HG02840 (cell line): ENCODE data around the gene ODAD3.
"Not testable (repeated sequence)": the region's sequence is repeated elsewhere in the genome, so short reads cannot be mapped to it uniquely, and the experiment has no call there.

ENCODE experiments used
- ATAC-seq: cut with Tn5 transposase; IDR thresholded peaks from one replicate; pipeline ENCODE4 v1.9.1; 2021; ENCODE audit warnings: mild to moderate bottlenecking, moderate library complexity, moderate number of reproducible peaks; ENCODE audit not compliant: unreplicated experiment, low FRiP score

ODAD3 gene

GRCh38 chr19:11408591-11408990 lies 26.3 kb downstream of the ODAD3 start:
- ATAC-seq = no peak

- ATAC-seq = not testable (repeated sequence)
Measured at GRCh38 chr19:11406703-11407236, 28.2 kb downstream of the ODAD3 start.

GRCh38 chr19:11405846-11406643 lies 28.9 kb downstream of the ODAD3 start:
- ATAC-seq = no peak

- no peak for ATAC-seq
Measured at GRCh38 chr19:11404588-11405222, 30.2 kb downstream of the ODAD3 start.

GRCh38 chr19:11401808-11402543 lies 32.9 kb downstream of the ODAD3 start:
- ATAC-seq = no peak

- ATAC-seq = no peak
Measured at GRCh38 chr19:11400798-11401197, 34.1 kb downstream of the ODAD3 start.

- no peak for ATAC-seq
Measured at GRCh38 chr19:11399667-11400066, 35.3 kb downstream of the ODAD3 start.

GRCh38 chr19:11397089-11397610 lies 37.8 kb downstream of the ODAD3 start:
- ATAC-seq = no peak

- ATAC-seq = no peak
Measured at GRCh38 chr19:11390933-11391680, 43.8 kb downstream of the ODAD3 start.

- no peak for ATAC-seq
Measured at GRCh38 chr19:11390359-11390758, 44.6 kb downstream of the ODAD3 start.

- ATAC-seq = no peak
Measured at GRCh38 chr19:11387162-11388034, 47.5 kb downstream of the ODAD3 start.

- ATAC-seq = no peak
Measured at GRCh38 chr19:11384778-11385129, 50.2 kb downstream of the ODAD3 start.

GRCh38 chr19:11383706-11384048 lies 51.2 kb downstream of the ODAD3 start:
- no peak for ATAC-seq

- no peak for ATAC-seq
Measured at GRCh38 chr19:11382898-11383705, 51.8 kb downstream of the ODAD3 start.

- ATAC-seq = peak; percentile 73
Measured at GRCh38 chr19:11380653-11381537, 54.0 kb downstream of the ODAD3 start.

GRCh38 chr19:11379857-11380350 lies 55.0 kb downstream of the ODAD3 start:
- ATAC-seq = no peak

GRCh38 chr19:11379269-11379845 lies 55.6 kb downstream of the ODAD3 start:
- ATAC-seq = not testable (repeated sequence)
